CD8-positive, alpha-beta memory T cell (primary cell): ENCODE measurements around the gene WNT7A. TPM values are rescaled to one million over a fixed set of nuclear protein-coding genes. Genes with fewer than 3 reads are reported as not detected.

Experiments
- CTCF ChIA-PET: fragments of 350-600 bp; sonication (Branson Sonifier 250); formaldehyde crosslinking; loops from one replicate; lab custom pipeline; 2021; ENCODE audit warnings: antibody characterized with exemption; lab: Charles Lee
- POLR2A ChIA-PET: fragments of 350-600 bp; sonication (Branson Sonifier 250); formaldehyde crosslinking; loops from one replicate; lab custom pipeline; 2021; ENCODE audit warnings: antibody characterized with exemption; lab: Charles Lee
- DNase-seq, 5 donors: peaks; one replicate each; pipeline versions ENCODE4 v3.0.0 to v3.0.0-alpha.2; 2020 to 2022; ENCODE audit warnings: mixed read lengths in 1 of 5
- H3K27ac ChIP-seq: one replicate; pipeline ENCODE4 v1.7.0; 2013; ENCODE audit warnings: low read depth, mild to moderate bottlenecking, low read length, moderate library complexity
- H3K27me3 ChIP-seq: 2 replicates; pipeline ENCODE4 v1.7.0; 2013; ENCODE audit warnings: low read length, mild to moderate bottlenecking; ENCODE audit not compliant: insufficient read depth, poor library complexity, severe bottlenecking
- H3K36me3 ChIP-seq: 2 replicates; pipeline ENCODE4 v1.7.0; 2013; ENCODE audit warnings: mild to moderate bottlenecking, low read length, moderate library complexity; ENCODE audit not compliant: insufficient read depth
- H3K4me1 ChIP-seq: 2 replicates; pipeline ENCODE4 v1.7.0; 2013; ENCODE audit warnings: mild to moderate bottlenecking, low read length, moderate library complexity; ENCODE audit not compliant: insufficient read depth
- H3K4me3 ChIP-seq: 2 replicates; pipeline ENCODE4 v1.7.0; 2013; ENCODE audit warnings: mild to moderate bottlenecking, low read length
- H3K9me3 ChIP-seq: 2 replicates; pipeline ENCODE4 v1.7.0; 2013; ENCODE audit warnings: mild to moderate bottlenecking, low read length
- H3K27ac Mint-ChIP-seq, 8 donors: one replicate each; pipeline ENCODE4 v1.8.0; 2020 to 2021; ENCODE audit warnings: mixed read lengths in 8 of 8, mild to moderate bottlenecking in 6 of 8, inconsistent platforms in 3 of 8, moderate library complexity in 3 of 8
- H3K27me3 Mint-ChIP-seq, 2 donors: one replicate each; pipeline ENCODE4 v1.8.0; 2020 to 2021; ENCODE audit warnings: mixed read lengths in 2 of 2, mild to moderate bottlenecking in 1 of 2, moderate library complexity in 1 of 2
- H3K36me3 Mint-ChIP-seq, 3 donors: one replicate each; pipeline ENCODE4 v1.8.0; 2020 to 2021; ENCODE audit warnings: mixed read lengths in 3 of 3, inconsistent platforms in 1 of 3, mild to moderate bottlenecking in 1 of 3
- H3K4me1 Mint-ChIP-seq, 3 donors: one replicate each; pipeline ENCODE4 v1.8.0; 2020 to 2021; ENCODE audit warnings: mixed read lengths in 3 of 3, inconsistent platforms in 1 of 3, mild to moderate bottlenecking in 1 of 3
- H3K4me3 Mint-ChIP-seq, 7 donors: one replicate each; pipeline ENCODE4 v1.8.0; 2020 to 2021; ENCODE audit warnings: mixed read lengths in 7 of 7, mild to moderate bottlenecking in 6 of 7, moderate library complexity in 4 of 7, inconsistent platforms in 2 of 7
- H3K9me3 Mint-ChIP-seq, 5 donors: one replicate each; pipeline ENCODE4 v1.8.0; 2020 to 2022; ENCODE audit warnings: mixed read lengths in 5 of 5, mild to moderate bottlenecking in 3 of 5, moderate library complexity in 2 of 5, inconsistent platforms in 1 of 5
- polyA plus RNA-seq: library from polyadenylated mRNA; unstranded; fragments of 300-500 nt; fragmentation: Illumina TruSeq; gene quantifications from one replicate; pipeline ENCODE4 v1.2.3, GENCODE V29; 2021
- total RNA-seq, 2 experiments: library from RNA; stranded (reverse); gene quantifications; one replicate each; pipeline ENCODE4 v1.2.3, GENCODE V29; 2021

Gene WNT7A
- total and polyA plus RNA-seq, 3 experiments from 2014 or later = 0.31 to 1.5 (median 0.38) TPM

DNA sequence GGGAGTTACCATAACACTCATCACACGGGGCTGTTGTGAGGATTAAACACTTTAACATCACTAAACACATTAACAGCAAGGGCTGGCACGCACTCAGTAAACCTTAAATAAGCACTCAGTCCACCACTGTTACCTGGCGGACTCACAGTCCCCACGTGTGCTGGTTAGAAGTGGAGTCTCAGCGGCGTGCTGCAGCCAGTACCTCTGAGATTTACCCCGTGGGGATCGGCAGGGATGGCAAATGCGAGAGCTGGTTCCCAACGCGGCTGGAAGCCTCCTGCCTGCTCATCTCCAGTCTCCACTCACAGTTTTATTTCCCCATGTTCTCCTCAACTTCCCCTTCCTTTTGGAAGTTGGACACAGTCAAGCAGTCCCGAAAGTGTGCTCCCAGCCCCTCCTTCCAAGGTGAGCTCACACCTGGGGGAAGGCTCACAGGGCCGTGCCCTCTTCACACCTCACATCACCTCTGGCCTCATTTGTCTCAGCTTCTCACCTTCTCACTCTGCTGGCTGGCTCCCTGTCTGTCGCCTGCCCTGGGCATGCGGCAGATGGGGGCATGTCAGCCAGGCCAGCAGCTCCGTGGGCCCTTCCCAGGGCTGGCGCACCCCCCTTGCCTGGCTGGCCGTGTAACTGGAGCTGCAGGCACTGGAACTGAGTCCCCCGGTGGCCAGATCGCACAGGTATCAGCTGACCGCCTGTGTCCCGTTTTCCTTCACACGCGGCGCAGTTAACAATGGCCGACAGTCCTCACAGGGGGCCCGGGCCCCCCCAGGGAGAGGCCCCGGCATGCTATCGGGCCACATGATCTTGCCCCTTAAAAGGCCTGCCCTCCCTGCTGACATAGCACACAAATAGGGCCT is 87.1 kb downstream of the WNT7A start:
- no peaks in the 10 kb centered on the region for H3K9me3 ChIP-seq
- Mint-ChIP-seq H3K27ac (no peak overlapping the region), H3K4me1 (no peaks in the 10 kb centered on the region), H3K4me3 (no peak overlapping the region), H3K27me3 (peaks cover 13 to 29% of the 10 kb centered on the region in 2 donors), H3K9me3 (no peaks in the 10 kb centered on the region), H3K36me3 (no peaks in the 10 kb centered on the region)
- H3K27ac ChIP-seq = no peak overlapping the region
- no peaks in the 10 kb centered on the region for H3K27me3 ChIP-seq
- POLR2A ChIA-PET = no interaction called here
- no peaks in the 10 kb centered on the region for H3K4me1 ChIP-seq
- H3K36me3 ChIP-seq = no peaks in the 10 kb centered on the region
- DNase-seq = no peak
- no peak overlapping the region for H3K4me3 ChIP-seq
- CTCF ChIA-PET = interaction anchor here (1.2 kb wide), 1 partner anchor 88 kb away, joined by 3 read pairs; no protein-coding TSS in a partner anchor

DNA sequence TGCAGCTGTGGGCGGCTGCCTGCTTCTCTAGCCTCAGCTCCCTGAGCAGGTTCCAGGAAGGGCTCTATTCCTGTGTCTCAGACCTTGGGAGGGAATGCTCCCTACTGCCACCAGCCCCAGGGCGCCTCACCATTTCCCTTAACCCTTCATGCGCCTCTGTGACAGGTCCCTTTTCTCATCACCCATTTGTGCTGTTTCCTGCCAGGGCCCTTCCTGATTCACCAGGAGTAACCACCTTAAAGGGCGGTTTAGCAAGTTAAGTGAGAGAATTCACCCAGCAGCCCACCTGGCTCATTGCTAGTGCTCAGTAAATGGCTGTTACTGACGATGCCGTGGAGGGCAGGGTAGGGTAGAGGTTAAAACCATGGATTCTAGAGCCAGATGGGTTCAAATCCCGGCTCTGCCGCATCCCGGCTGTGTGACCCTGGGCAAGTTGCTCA is 87.8 kb downstream of the WNT7A start:
- peaks cover 13 to 27% of the 10 kb centered on the region in 2 donors for H3K27me3 Mint-ChIP-seq
- no peaks in the 10 kb centered on the region for H3K36me3 Mint-ChIP-seq
- Histone ChIP-seq H3K27me3 (no peaks in the 10 kb centered on the region), H3K4me1 (no peaks in the 10 kb centered on the region), H3K36me3 (no peaks in the 10 kb centered on the region), H3K4me3 (no peak overlapping the region), H3K27ac (no peak overlapping the region), H3K9me3 (no peaks in the 10 kb centered on the region)
- no peaks in the 10 kb centered on the region for H3K4me1 Mint-ChIP-seq
- H3K4me3 Mint-ChIP-seq = no peak overlapping the region
- CTCF ChIA-PET = interaction anchor here (1.2 kb wide), 1 partner anchor 89 kb away, joined by 3 read pairs; no protein-coding TSS in a partner anchor
- no peaks in the 10 kb centered on the region for H3K9me3 Mint-ChIP-seq
- DNase-seq = no peak
- no peak overlapping the region for H3K27ac Mint-ChIP-seq
- POLR2A ChIA-PET = no interaction called here

DNA sequence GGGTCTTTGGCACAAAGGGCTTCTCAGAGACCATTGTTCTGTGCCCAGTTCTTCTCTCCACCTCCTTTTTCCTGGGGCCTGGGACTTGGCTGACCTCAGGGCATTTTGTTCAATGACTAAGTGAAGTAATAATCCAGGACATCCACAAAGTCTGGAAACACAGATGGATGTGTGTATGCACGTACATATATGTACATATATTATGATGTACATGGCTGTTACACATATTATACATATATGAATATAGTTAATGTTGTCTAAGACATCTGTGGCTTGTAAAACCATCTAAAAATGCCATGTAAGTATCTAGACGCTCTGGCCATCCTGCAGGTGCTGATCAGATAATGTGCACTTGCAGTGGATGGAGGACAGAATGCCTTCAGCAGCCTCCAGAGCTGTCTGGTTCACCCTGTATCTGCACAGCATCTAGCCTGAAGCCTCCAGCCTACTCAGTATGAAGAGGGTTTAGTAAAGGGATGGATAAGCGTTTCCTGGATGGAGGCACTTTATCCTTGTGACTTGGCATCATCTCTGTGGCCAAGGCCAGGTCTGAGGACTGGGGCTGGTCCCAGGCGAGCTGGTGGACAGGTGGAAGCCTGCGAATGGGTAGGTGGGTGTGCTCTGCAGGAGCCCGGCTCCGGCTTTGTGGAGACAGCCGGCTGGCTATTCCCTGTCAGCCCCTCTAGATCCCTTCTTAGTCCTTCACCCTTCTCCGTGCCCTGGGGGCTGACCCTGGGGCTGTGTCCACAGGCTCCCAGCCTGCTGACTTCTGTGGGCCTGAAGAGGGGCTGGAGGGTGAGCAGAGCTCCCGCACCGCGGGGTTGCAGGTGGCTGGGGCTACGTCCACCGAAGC is 88.4 kb downstream of the WNT7A start:
- no peak overlapping the region for H3K27ac ChIP-seq
- Mint-ChIP-seq H3K9me3 (no peaks in the 10 kb centered on the region), H3K27ac (no peak overlapping the region), H3K36me3 (no peaks in the 10 kb centered on the region), H3K4me3 (no peak overlapping the region), H3K4me1 (no peaks in the 10 kb centered on the region), H3K27me3 (peaks cover 13 to 31% of the 10 kb centered on the region in 2 donors)
- H3K9me3 ChIP-seq = no peaks in the 10 kb centered on the region
- no peaks in the 10 kb centered on the region for H3K27me3 ChIP-seq
- ChIA-PET CTCF (no interaction called here), POLR2A (no interaction called here)
- DNase-seq = no peak
- no peaks in the 10 kb centered on the region for H3K4me1 ChIP-seq
- no peaks in the 10 kb centered on the region for H3K36me3 ChIP-seq
- H3K4me3 ChIP-seq = no peak overlapping the region

DNA sequence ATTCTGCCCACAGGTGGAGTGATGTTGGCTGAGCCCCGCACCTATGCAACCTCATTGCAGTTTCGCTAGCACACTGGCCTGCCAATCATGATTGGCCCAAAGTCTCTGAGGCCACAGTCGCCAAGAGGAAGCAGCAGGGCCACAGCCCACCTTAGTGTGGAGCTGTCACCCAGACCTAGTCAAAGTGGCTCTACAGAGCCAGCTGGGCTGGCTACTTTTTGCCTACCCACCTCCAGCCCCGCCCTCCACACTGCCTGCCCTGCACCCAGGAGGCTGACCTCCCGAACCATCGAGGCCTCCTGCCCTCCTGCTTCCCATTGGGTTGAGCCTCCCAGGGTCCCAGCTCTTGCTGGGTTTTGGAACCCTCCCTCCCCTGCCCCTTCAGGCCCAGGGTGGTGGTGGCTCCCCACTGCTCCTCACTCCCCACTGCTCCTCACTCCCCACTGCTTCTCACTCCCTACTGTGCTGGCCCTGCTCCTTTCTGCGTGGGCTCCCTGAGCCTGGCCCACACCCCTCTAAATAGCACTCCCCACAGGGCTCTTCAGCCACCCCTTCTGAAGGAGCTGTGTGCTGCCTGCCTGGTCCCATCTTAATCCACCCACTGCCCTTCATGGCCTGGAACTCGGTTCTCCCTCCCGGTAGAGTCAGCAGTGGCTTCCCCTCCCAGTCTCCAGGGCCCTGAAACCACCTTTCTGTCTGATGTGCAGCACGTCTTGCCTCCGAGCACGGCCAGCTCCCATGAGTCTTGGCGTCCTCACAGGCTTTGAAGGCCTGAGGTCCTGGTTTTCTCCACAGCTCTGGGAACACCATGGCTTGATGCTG is 89.3 kb downstream of the WNT7A start:
- POLR2A ChIA-PET = no interaction called here
- Histone ChIP-seq H3K27ac (no peak overlapping the region), H3K4me1 (no peaks in the 10 kb centered on the region), H3K36me3 (no peaks in the 10 kb centered on the region), H3K27me3 (no peaks in the 10 kb centered on the region), H3K4me3 (no peak overlapping the region), H3K9me3 (no peaks in the 10 kb centered on the region)
- Mint-ChIP-seq H3K4me3 (no peak overlapping the region), H3K36me3 (no peaks in the 10 kb centered on the region), H3K27me3 (peaks cover 13 to 33% of the 10 kb centered on the region in 2 donors), H3K4me1 (no peaks in the 10 kb centered on the region), H3K27ac (no peak overlapping the region), H3K9me3 (no peaks in the 10 kb centered on the region)
- CTCF ChIA-PET = interaction anchor here (1.6 kb wide), 1 partner anchor 10 kb away, joined by 3 read pairs; no protein-coding TSS in a partner anchor
- DNase-seq = peak in 1 of 5 donors; percentile 36

DNA sequence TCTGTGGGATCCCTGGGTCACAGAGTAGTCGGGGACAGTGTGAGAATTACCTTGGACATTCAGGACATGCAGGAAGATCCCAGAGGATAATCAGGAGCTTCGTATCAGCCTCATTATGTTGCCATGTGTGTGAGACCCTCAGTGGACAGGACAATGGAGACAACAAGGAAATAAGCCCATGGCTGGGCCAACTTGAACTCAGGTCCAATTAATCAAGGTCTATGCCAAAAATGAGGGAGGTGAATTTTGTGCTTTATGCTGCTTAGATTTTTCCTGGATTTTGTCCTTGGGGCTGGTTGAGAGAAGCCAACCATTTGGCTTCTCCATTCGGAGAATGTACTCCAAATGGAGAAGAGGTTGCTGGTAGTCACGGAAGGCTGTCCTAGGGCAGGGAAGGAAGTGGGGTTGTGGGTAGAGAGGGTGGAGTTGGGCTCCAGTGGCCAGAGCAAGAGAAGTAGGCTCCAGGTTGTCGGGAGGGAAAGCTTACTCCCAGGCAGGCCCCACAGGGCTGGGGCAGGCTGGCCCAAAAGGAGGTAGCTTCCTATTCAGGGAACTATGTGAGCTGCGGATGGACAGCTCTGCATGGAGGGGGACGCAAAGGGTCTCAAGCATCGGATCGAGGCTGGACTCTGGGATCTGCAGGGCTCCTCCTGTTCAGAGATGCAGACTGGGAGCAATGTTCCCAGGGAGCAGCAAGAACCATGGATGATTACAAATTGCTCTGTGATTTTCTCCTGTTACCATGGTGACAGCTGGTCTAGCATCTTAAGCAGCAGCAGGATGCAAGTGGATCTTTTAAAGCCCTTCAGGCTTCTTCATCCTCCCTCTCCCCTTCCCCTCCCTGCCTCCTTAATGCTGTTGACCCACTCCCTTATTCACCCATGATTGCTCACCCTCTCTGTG is 91.1 kb downstream of the WNT7A start:
- Histone ChIP-seq H3K4me1 (no peaks in the 10 kb centered on the region), H3K27me3 (peaks cover 4% of the 10 kb centered on the region), H3K4me3 (no peak overlapping the region), H3K27ac (no peak overlapping the region), H3K36me3 (no peaks in the 10 kb centered on the region), H3K9me3 (no peaks in the 10 kb centered on the region)
- H3K9me3 Mint-ChIP-seq = no peaks in the 10 kb centered on the region
- no peak overlapping the region for H3K27ac Mint-ChIP-seq
- DNase-seq = peak in 1 of 5 donors; percentile 15
- H3K4me1 Mint-ChIP-seq = no peaks in the 10 kb centered on the region
- H3K36me3 Mint-ChIP-seq = no peaks in the 10 kb centered on the region
- H3K4me3 Mint-ChIP-seq = no peak overlapping the region
- ChIA-PET CTCF (interaction anchor here (1.6 kb wide), 1 partner anchor 12 kb away, joined by 3 read pairs; no protein-coding TSS in a partner anchor), POLR2A (no interaction called here)
- H3K27me3 Mint-ChIP-seq = peaks cover 15 to 36% of the 10 kb centered on the region in 2 donors

DNA sequence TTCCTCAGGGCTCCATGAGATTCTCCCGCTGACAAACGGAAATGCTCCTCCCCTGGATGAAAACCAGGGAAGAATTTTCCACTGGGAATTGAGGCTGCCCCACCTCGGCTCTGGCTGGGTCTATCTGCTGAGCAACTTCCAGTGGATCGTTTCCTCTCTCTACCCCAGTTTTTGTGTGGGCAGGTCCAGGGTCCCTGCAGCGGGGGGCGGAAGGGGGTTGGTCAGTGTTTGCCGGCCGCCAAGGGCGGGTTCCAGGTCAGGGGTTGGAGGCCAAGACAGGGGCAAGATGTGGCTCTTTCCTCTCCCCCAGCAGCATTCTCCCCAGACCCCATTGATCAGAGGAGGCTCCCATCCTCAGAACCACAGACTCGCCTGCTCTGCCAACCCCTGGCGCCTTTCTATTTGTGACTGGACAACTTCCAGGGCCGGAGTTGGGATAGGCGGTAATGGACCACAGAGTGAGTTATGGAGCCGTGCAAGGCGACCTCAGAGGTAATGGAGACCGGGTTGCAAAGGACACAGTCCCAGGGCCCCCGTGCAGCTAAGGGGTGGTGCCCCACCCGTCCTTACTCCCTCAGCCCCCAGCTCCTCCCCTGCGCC is 92.2 kb downstream of the WNT7A start:
- CTCF ChIA-PET = no interaction called here
- Mint-ChIP-seq H3K4me1 (peaks cover 0 to 2% (median 0%) of the 10 kb centered on the region in 3 donors), H3K4me3 (no peak overlapping the region), H3K27ac (no peak overlapping the region), H3K9me3 (no peaks in the 10 kb centered on the region), H3K36me3 (no peaks in the 10 kb centered on the region), H3K27me3 (peaks cover 15 to 33% of the 10 kb centered on the region in 2 donors)
- Histone ChIP-seq H3K27ac (no peak overlapping the region), H3K4me3 (no peak overlapping the region), H3K36me3 (no peaks in the 10 kb centered on the region), H3K9me3 (no peaks in the 10 kb centered on the region), H3K4me1 (no peaks in the 10 kb centered on the region), H3K27me3 (peaks cover 4% of the 10 kb centered on the region)
- POLR2A ChIA-PET = no interaction called here
- peak in 1 of 5 donors; percentile 7 for DNase-seq

DNA sequence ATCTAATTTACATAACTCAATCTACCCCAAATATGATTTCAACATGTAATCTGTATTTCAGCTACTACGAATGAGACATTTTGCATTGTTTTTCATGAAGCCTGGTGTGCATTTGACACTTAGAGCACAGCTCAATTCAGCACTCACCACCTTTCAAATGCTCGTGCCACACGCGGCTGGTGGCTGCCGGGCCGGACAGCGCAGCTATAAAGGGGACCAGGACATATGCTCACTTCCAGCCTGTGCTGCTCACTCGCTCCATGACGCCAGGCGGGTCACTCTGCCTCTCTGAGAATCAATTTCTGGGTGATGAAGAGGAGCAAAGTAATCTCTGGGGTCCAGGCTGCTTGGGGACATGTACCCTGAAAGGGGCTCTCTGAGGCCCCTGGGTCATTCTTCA is 93.1 kb downstream of the WNT7A start:
- peaks cover 0 to 6% (median 0%) of the 10 kb centered on the region in 3 donors for H3K4me1 Mint-ChIP-seq

More for the DNA sequence above, 93.1 kb downstream of the WNT7A start:
- H3K4me1 ChIP-seq = no peaks in the 10 kb centered on the region
- H3K4me3 ChIP-seq = no peak overlapping the region
- H3K27me3 ChIP-seq = peaks cover 4% of the 10 kb centered on the region
- H3K36me3 Mint-ChIP-seq = no peaks in the 10 kb centered on the region
- ChIA-PET CTCF (no interaction called here), POLR2A (no interaction called here)
- H3K36me3 ChIP-seq = no peaks in the 10 kb centered on the region
- H3K27me3 Mint-ChIP-seq = peaks cover 15 to 34% of the 10 kb centered on the region in 2 donors
- no peak overlapping the region for H3K27ac ChIP-seq
- H3K4me3 Mint-ChIP-seq = no peak overlapping the region
- DNase-seq = no peak
- H3K9me3 ChIP-seq = no peaks in the 10 kb centered on the region
- no peaks in the 10 kb centered on the region for H3K9me3 Mint-ChIP-seq
- no peak overlapping the region for H3K27ac Mint-ChIP-seq
